ENCODE results near the gene ADAMTS17. TPM values are rescaled to one million over a fixed set of nuclear protein-coding genes. Genes with fewer than 3 reads are reported as not detected.

The ADAMTS17 gene
- total RNA-seq, 1 experiment from 2014 or later = 4.2 TPM

DNA sequence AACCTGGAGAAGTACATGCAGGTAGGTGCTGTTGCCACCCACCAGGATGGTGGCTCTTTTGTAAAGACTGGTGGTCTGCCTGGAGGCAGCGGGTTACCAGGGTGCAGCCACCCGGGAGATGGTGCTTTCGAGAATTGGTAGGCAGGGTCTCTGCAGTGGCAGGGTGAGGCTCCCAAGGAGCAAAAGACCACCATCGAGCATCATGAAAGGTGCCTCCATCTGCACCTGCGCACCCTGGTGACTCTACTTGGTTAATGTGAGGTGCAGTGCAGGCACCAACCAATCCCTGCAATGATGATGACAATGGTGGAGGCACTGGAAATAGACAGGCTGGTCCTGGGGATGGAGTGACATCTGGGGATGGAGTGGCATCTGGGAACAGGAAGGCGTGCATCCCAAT is 236.7 kb downstream of the ADAMTS17 start:
- no peak overlapping the region for H2AFZ ChIP-seq (ENCODE audit: low read depth, low read length, poor library complexity, severe bottlenecking)
- no peak for ATAC-seq

DNA sequence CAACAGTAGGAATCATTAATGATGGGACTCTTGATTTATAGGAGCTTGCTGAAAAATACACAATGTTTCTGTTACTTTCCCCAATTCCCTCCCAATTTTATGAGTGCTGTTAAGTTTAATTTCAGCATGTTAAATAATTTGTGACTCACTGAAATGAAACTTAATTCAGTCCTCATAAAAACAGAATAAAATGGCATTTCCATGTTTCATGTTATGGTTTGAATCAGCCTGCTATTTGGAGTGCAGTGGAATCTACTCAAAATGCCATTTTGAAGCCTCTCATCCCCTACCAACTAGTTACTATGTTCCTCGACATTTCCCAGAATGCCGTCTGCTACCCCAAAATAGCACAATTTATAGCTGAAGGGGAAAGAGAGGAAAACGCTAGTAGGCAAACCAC is 237.5 kb downstream of the ADAMTS17 start:
- no peak overlapping the region for H3K4me2 ChIP-seq (ENCODE audit: low read length)
- ATAC-seq (no peak), DNase-seq (ENCODE audit: low read depth, low spot score) (no peak)
- no peaks in the 10 kb centered on the region for H3K9me2 ChIP-seq (ENCODE audit: insufficient read depth)
- no peak overlapping the region for H3K4me3 ChIP-seq (replicated peaks in 1 of 2; ENCODE audit: low read depth in 1 of 2, low read length in 2 of 2)
- no peaks in the 10 kb centered on the region for H3K79me2 ChIP-seq (ENCODE audit: insufficient read depth, low read length)
- no peak for TF ChIP-seq RAD21 (IDR thresholded peaks at IDR 0.05; ENCODE audit: low read depth)
- no peak for TF ChIP-seq YY1 (IDR thresholded peaks at IDR 0.05; ENCODE audit: extremely low read depth, insufficient replicate concordance, low read depth, low read length)
- no peak for TF ChIP-seq ZNF274 (IDR thresholded peaks at IDR 0.05; ENCODE audit: low read depth, low read length)
- TF ChIP-seq CEBPB (IDR thresholded peaks at IDR 0.05; ENCODE audit: low read depth) = no peak
- no peak for TF ChIP-seq SP1 (IDR thresholded peaks at IDR 0.05; ENCODE audit: low read depth)
- TF ChIP-seq ELF1 (IDR thresholded peaks at IDR 0.05; ENCODE audit: borderline replicate concordance, low read depth) = no peak
- TF ChIP-seq EZH2phosphoT487 (IDR thresholded peaks at IDR 0.05; ENCODE audit: borderline replicate concordance) = no peak
- no peak for TF ChIP-seq POLR2AphosphoS5 (IDR thresholded peaks at IDR 0.05; ENCODE audit: low read depth, low read length)
- TF ChIP-seq SIN3A (IDR thresholded peaks at IDR 0.05; ENCODE audit: low read depth) = no peak
- no peak for TF ChIP-seq TCF7L2 (IDR thresholded peaks at IDR 0.05; ENCODE audit: borderline replicate concordance, extremely low read depth, insufficient read depth, insufficient read length)
- TF ChIP-seq ZFX (IDR thresholded peaks at IDR 0.05) = no peak
- no peak for TF ChIP-seq EGR1 (IDR thresholded peaks at IDR 0.05; ENCODE audit: low read depth)
- TF ChIP-seq SRF (IDR thresholded peaks at IDR 0.05; ENCODE audit: low read depth) = no peak
- BruUV-seq (replicated peaks) = no TSS peak
- ChIA-PET CTCF (no interaction called here), POLR2A (no interaction called here), RAD21 (ENCODE audit: low non-redundant PET in 1 of 2, low total read pairs in 2 of 2, uncharacterized antibody in 2 of 2, unreplicated experiment in 2 of 2) (no interaction called here)
- H3K36me3 ChIP-seq (ENCODE audit: control insufficient read depth in 1 of 2, insufficient read depth in 2 of 2, low read length in 2 of 2) = no peaks in the 10 kb centered on the region
- no peak overlapping the region for H2AFZ ChIP-seq (ENCODE audit: low read depth, low read length, poor library complexity, severe bottlenecking)
- H3K9ac ChIP-seq (ENCODE audit: low read length) = no peak overlapping the region
- H3K27me3 ChIP-seq (ENCODE audit: insufficient read depth, low read length) = no peaks in the 10 kb centered on the region
- H3K9me3 ChIP-seq (ENCODE audit: control insufficient read depth in 1 of 2, insufficient read depth in 1 of 2, low read depth in 1 of 2, low read length in 2 of 2) = no peaks in the 10 kb centered on the region
- no peak overlapping the region for H3K27ac ChIP-seq (ENCODE audit: low read depth, low read length)
- no peaks in the 10 kb centered on the region; a peak in 1 of 4 replicates for H3K4me1 ChIP-seq (ENCODE audit: control insufficient read depth in 1 of 2, insufficient read depth in 2 of 2, low read length in 2 of 2)
- no peaks in the 10 kb centered on the region for H4K20me1 ChIP-seq (ENCODE audit: insufficient read depth)
- intact Hi-C loops (cut with micrococcal nuclease) = no loop called here

More for the DNA sequence above, 236.7 kb downstream of the ADAMTS17 start:
- H3K4me3 ChIP-seq (replicated peaks in 1 of 2; ENCODE audit: low read depth in 1 of 2, low read length in 2 of 2) = no peak overlapping the region
- intact Hi-C loops (cut with micrococcal nuclease) = no loop called here
- no peaks in the 10 kb centered on the region; a peak in 1 of 4 replicates for H3K4me1 ChIP-seq (ENCODE audit: control insufficient read depth in 1 of 2, insufficient read depth in 2 of 2, low read length in 2 of 2)
- TF ChIP-seq EZH2 (IDR thresholded peaks at IDR 0.05) (no peak), SRF (IDR thresholded peaks at IDR 0.05; ENCODE audit: low read depth) (no peak), SP1 (IDR thresholded peaks at IDR 0.05; ENCODE audit: low read depth) (no peak), CEBPB (IDR thresholded peaks at IDR 0.05; ENCODE audit: low read depth) (no peak), TCF7L2 (IDR thresholded peaks at IDR 0.05; ENCODE audit: borderline replicate concordance, extremely low read depth, insufficient read depth, insufficient read length) (no peak), POLR2A (IDR thresholded peaks at IDR 0.05; ENCODE audit: borderline replicate concordance, extremely low read depth, insufficient read depth, insufficient read length) (no peak)
- TF ChIP-seq, protein P1, sequence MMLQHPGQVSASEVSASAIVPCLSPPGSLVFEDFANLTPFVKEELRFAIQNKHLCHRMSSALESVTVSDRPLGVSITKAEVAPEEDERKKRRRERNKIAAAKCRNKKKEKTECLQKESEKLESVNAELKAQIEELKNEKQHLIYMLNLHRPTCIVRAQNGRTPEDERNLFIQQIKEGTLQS (IDR thresholded peaks at IDR 0.05) = no peak
- TF ChIP-seq, protein P2, sequence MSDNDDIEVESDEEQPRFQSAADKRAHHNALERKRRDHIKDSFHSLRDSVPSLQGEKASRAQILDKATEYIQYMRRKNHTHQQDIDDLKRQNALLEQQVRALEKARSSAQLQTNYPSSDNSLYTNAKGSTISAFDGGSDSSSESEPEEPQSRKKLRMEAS (IDR thresholded peaks at IDR 0.05) = no peak
- TF ChIP-seq, protein P3, sequence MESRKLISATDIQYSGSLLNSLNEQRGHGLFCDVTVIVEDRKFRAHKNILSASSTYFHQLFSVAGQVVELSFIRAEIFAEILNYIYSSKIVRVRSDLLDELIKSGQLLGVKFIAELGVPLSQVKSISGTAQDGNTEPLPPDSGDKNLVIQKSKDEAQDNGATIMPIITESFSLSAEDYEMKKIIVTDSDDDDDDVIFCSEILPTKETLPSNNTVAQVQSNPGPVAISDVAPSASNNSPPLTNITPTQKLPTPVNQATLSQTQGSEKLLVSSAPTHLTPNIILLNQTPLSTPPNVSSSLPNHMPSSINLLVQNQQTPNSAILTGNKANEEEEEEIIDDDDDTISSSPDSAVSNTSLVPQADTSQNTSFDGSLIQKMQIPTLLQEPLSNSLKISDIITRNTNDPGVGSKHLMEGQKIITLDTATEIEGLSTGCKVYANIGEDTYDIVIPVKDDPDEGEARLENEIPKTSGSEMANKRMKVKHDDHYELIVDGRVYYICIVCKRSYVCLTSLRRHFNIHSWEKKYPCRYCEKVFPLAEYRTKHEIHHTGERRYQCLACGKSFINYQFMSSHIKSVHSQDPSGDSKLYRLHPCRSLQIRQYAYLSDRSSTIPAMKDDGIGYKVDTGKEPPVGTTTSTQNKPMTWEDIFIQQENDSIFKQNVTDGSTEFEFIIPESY (IDR thresholded peaks at IDR 0.05; ENCODE audit: extremely low read depth, insufficient replicate concordance, low read length) = no peak
- no peak for DNase-seq (ENCODE audit: low read depth, low spot score)
- CTCF ChIA-PET = no interaction called here
- no peaks in the 10 kb centered on the region for H3K9me2 ChIP-seq (ENCODE audit: insufficient read depth)
- RAD21 ChIA-PET (ENCODE audit: low non-redundant PET in 1 of 2, low total read pairs in 2 of 2, uncharacterized antibody in 2 of 2, unreplicated experiment in 2 of 2) = no interaction called here
- H3K36me3 ChIP-seq (ENCODE audit: control insufficient read depth in 1 of 2, insufficient read depth in 2 of 2, low read length in 2 of 2) = no peaks in the 10 kb centered on the region
- POLR2A ChIA-PET = no interaction called here
- H3K9me3 ChIP-seq (ENCODE audit: control insufficient read depth in 1 of 2, insufficient read depth in 1 of 2, low read depth in 1 of 2, low read length in 2 of 2) = no peaks in the 10 kb centered on the region
- no peak overlapping the region for H3K9ac ChIP-seq (ENCODE audit: low read length)
- no peak overlapping the region for H3K27ac ChIP-seq (ENCODE audit: low read depth, low read length)
- H3K4me2 ChIP-seq (ENCODE audit: low read length) = no peak overlapping the region
- H4K20me1 ChIP-seq (ENCODE audit: insufficient read depth) = no peaks in the 10 kb centered on the region
- no peaks in the 10 kb centered on the region for H3K79me2 ChIP-seq (ENCODE audit: insufficient read depth, low read length)
- no TSS peak for BruUV-seq (replicated peaks)
- no peaks in the 10 kb centered on the region for H3K27me3 ChIP-seq (ENCODE audit: insufficient read depth, low read length)

All from HCT116 (cell line).